Endothelial cell of umbilical vein (primary cell): ENCODE measurements around the gene UBE3B. TPM values are rescaled to one million over a fixed set of nuclear protein-coding genes. Genes with fewer than 3 reads are reported as not detected.

Experiments used
- BruUV-seq: library from RNA; stranded (reverse); fragments of 400-500 nt; replicated peaks from 2 replicates; lab custom pipeline; 2021; lab: Mats Ljungman, UMichigan
- CTCF ChIA-PET: fragments of 300-600, 350-600 bp; sonication (Branson Sonifier 250); formaldehyde crosslinking; loops from one replicate; lab custom pipeline; 2021; ENCODE audit warnings: antibody characterized with exemption, inconsistent platforms; lab: Charles Lee
- POLR2A ChIA-PET: fragments of 300-600, 350-600 bp; sonication (Branson Sonifier 250); formaldehyde crosslinking; loops from one replicate; lab custom pipeline; 2021; ENCODE audit warnings: antibody characterized with exemption, inconsistent platforms; lab: Charles Lee
- DNase-seq: peaks from one replicate; pipeline ENCODE4 v3.0.0-alpha.2; 2011; ENCODE audit warnings: low read depth, low spot score
- FAIRE-seq: peaks from 2 replicates; lab custom pipeline; 2011; peaks lifted over from hg19 to GRCh38; lab: Jason Lieb, UNC
- H2AFZ ChIP-seq: 2 replicates; pipeline ENCODE4 v1.6.0; 2012; ENCODE audit warnings: low read depth, low read length, control low read depth, inconsistent platforms
- H3K27ac ChIP-seq: 2 replicates; pipeline ENCODE4 v1.5.1; 2011; ENCODE audit warnings: low read depth, mild to moderate bottlenecking, control low read depth, low read length, moderate library complexity; ENCODE audit not compliant: insufficient read depth
- H3K27me3 ChIP-seq, 2 experiments: 2 replicates each; pipeline versions ENCODE4 v1.6.0 to v1.6.1; 2011; ENCODE audit warnings: low read length in 2 of 2, mixed read lengths in 1 of 2; ENCODE audit not compliant: control insufficient read depth in 2 of 2, insufficient read depth in 2 of 2
- H3K36me3 ChIP-seq, 2 experiments: 2 replicates in 1 of 2; 3 replicates in 1 of 2; pipeline ENCODE4 v1.5.1; 2011; ENCODE audit warnings: low read length in 2 of 2, mild to moderate bottlenecking in 1 of 2, moderate library complexity in 1 of 2; ENCODE audit not compliant: control insufficient read depth in 2 of 2, insufficient read depth in 2 of 2; ENCODE audit errors: extremely low read depth in 1 of 2
- H3K4me1 ChIP-seq: 3 replicates; pipeline ENCODE4 v1.5.1; 2011; ENCODE audit warnings: mild to moderate bottlenecking, low read length; ENCODE audit not compliant: control insufficient read depth, insufficient read depth; ENCODE audit errors: extremely low read depth
- H3K4me2 ChIP-seq: 2 replicates; pipeline ENCODE4 v1.6.1; 2011; ENCODE audit warnings: low read length, control low read depth, mixed read lengths; ENCODE audit not compliant: insufficient read depth
- H3K4me3 ChIP-seq, 3 experiments: fragments of 200-600 bp in 1 of 3; sonication (generic), shearing (Covaris generic) in 1 of 3; replicated peaks in 1 of 3; 2 replicates each; pipeline ENCODE4 v1.5.1; 2011 to 2016; ENCODE audit warnings: control low read depth in 3 of 3, low read length in 3 of 3, mild to moderate bottlenecking in 2 of 3, inconsistent platforms in 1 of 3, low read depth in 1 of 3, moderate library complexity in 1 of 3; ENCODE audit not compliant: insufficient read depth in 1 of 3
- H3K79me2 ChIP-seq: 2 replicates; pipeline ENCODE4 v1.6.0; 2012; ENCODE audit warnings: low read length, inconsistent platforms; ENCODE audit not compliant: control insufficient read depth, insufficient read depth
- H3K9ac ChIP-seq: replicated peaks from 2 replicates; pipeline ENCODE3; 2011; ENCODE audit warnings: low read length, control low read depth; ENCODE audit not compliant: insufficient read depth; ENCODE audit errors: extremely low read depth
- H3K9me1 ChIP-seq: replicated peaks from 3 replicates; pipeline ENCODE4 v1.6.0; 2011; ENCODE audit warnings: mild to moderate bottlenecking, low read length; ENCODE audit not compliant: control insufficient read depth, insufficient read depth; ENCODE audit errors: extremely low read depth
- H3K9me3 ChIP-seq: replicated peaks from 2 replicates; pipeline ENCODE4 v1.5.1; 2012; ENCODE audit warnings: low read length, inconsistent platforms; ENCODE audit not compliant: control insufficient read depth, insufficient read depth
- H4K20me1 ChIP-seq: replicated peaks from 2 replicates; pipeline ENCODE3; 2011; ENCODE audit warnings: mild to moderate bottlenecking, low read length; ENCODE audit not compliant: control insufficient read depth, insufficient read depth; ENCODE audit errors: extremely low read depth
- EZH2 ChIP-seq: IDR thresholded peaks from 2 replicates; pipeline ENCODE4 v1.6.1; 2012; ENCODE audit warnings: borderline replicate concordance, low read depth, mild to moderate bottlenecking, moderate library complexity, low read length, inconsistent platforms; ENCODE audit not compliant: severe bottlenecking
- FOS ChIP-seq: IDR thresholded peaks from 2 replicates; pipeline ENCODE4 v1.6.1; 2011; ENCODE audit warnings: mild to moderate bottlenecking, low read length, moderate library complexity, borderline replicate concordance; ENCODE audit not compliant: insufficient read depth
- GATA2 ChIP-seq: IDR thresholded peaks from 2 replicates; pipeline ENCODE4 v1.7.0; 2011; ENCODE audit warnings: low read depth, mild to moderate bottlenecking, moderate library complexity, mixed read lengths, low read length; ENCODE audit not compliant: insufficient read length, insufficient read depth
- JUN ChIP-seq: IDR thresholded peaks from 2 replicates; pipeline ENCODE4 v1.6.1; 2011; ENCODE audit warnings: borderline replicate concordance, low read depth; ENCODE audit not compliant: insufficient read length, insufficient read depth
- MYC ChIP-seq: IDR thresholded peaks from one replicate; pipeline ENCODE4 v1.6.1; 2011; ENCODE audit warnings: mild to moderate bottlenecking, low read depth, low read length
- POLR2A ChIP-seq: IDR thresholded peaks from 2 replicates; pipeline ENCODE4 v1.6.1; 2012; ENCODE audit warnings: low read depth, mild to moderate bottlenecking, control low read depth, low read length
- POLR2AphosphoS5 ChIP-seq: IDR thresholded peaks from 2 replicates; pipeline ENCODE4 v1.6.1; 2012; ENCODE audit warnings: low read depth, mild to moderate bottlenecking, control low read depth, low read length, moderate library complexity; ENCODE audit not compliant: insufficient read depth
- dilution Hi-C: fragments of 300-500 bp; cut with MboI; formaldehyde crosslinking; loops from one replicate; pipeline ENCODE4 v1.15.0; 2019; ENCODE audit warnings: low sequenced_read_pairs; ENCODE audit not compliant: extremely low pct_ligation_motif_present
- intact Hi-C: fragments of 100-400 bp; cut with micrococcal nuclease; formaldehyde crosslinking; loops from one replicate; pipeline ENCODE4 v1.10.0; 2022
- polyA plus RNA-seq, 4 experiments: library from polyadenylated mRNA; depleted of rRNA in 3 of 4; stranded (reverse) in 3 of 4; unstranded in 1 of 4; fragments of >200 nt; gene quantifications; 2 replicates each; pipeline versions ENCODE4 v1.2.1 to v1.2.3, GENCODE V29; 2011 to 2012; ENCODE audit warnings: missing spikeins in 1 of 4
- total RNA-seq: library from RNA; stranded (reverse); gene quantifications from 2 replicates; pipeline ENCODE4 v1.2.3, GENCODE V29; 2021
- TF ChIP-seq, protein P1 (sequence below): IDR thresholded peaks from 2 replicates; pipeline ENCODE4 v1.6.1; 2011; ENCODE audit not compliant: insufficient read depth, insufficient read length
- TF ChIP-seq, protein P2 (sequence below), 2 donors: IDR thresholded peaks; 1 replicate in 1 of 2; 2 replicates in 1 of 2; pipeline ENCODE4 v1.5.1; 2011; ENCODE audit warnings: low read length in 2 of 2, mild to moderate bottlenecking in 2 of 2, moderate library complexity in 2 of 2, control low read depth in 1 of 2, inconsistent platforms in 1 of 2, low read depth in 1 of 2; ENCODE audit not compliant: insufficient read depth in 1 of 2; ENCODE audit errors: extremely low read depth in 1 of 2

UBE3B gene
- total and polyA plus RNA-seq, 2 donors (not counting 3 experiments of a cell fraction or from before 2014, with no cell fraction given), result 24.9 to 40.8 TPM

DNA sequence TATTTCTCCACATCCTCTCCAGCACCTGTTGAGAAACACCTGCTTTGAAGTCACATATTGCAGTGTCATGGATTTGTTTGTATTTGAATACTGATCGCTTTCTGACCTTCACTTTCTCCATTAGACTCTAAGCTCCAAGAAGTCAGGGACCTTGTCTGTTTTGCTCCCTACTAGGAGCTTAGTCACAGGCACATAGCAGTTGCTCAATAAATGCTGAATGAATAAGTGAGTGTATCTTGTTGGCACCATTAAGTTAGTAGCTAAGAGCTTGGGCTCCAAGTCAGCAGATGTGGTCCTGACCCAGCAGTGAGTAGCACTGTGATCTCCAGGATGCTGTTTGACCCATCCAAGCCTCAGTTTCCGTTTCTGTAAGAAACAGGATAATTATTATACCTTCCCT lies 106.3 kb downstream of the UBE3B start:
- POLR2A ChIA-PET, result no interaction called here

More for the DNA sequence above, 106.3 kb downstream of the UBE3B start:
- CTCF ChIA-PET, result interaction anchor here (1.5 kb wide), 1 partner anchor 65 kb away, joined by 3 read pairs; no protein-coding TSS in a partner anchor
- Histone ChIP-seq H4K20me1 (no peaks in the 10 kb centered on the region), H3K9me3 (no peaks in the 10 kb centered on the region), H3K9ac (no peak overlapping the region), H3K4me3 (no peak overlapping the region), H3K79me2 (no peaks in the 10 kb centered on the region), H3K9me1 (no peaks in the 10 kb centered on the region), H3K27ac (no peak overlapping the region), H3K4me1 (no peaks in the 10 kb centered on the region), H3K36me3 (peaks cover 4 to 28% of the 10 kb centered on the region in 2 experiments), H2AFZ (no peak overlapping the region), H3K27me3 (no peaks in the 10 kb centered on the region), H3K4me2 (no peak overlapping the region)
- intact Hi-C loops, result no loop called here
- dilution Hi-C loops, result no loop called here
- DNase-seq, result no peak
- no TSS peak for BruUV-seq
- TF ChIP-seq POLR2AphosphoS5, result no peak
- TF ChIP-seq, protein P1, sequence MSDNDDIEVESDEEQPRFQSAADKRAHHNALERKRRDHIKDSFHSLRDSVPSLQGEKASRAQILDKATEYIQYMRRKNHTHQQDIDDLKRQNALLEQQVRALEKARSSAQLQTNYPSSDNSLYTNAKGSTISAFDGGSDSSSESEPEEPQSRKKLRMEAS, result no peak
- no peak for TF ChIP-seq JUN
- TF ChIP-seq FOS, result no peak
- TF ChIP-seq, protein P2, sequence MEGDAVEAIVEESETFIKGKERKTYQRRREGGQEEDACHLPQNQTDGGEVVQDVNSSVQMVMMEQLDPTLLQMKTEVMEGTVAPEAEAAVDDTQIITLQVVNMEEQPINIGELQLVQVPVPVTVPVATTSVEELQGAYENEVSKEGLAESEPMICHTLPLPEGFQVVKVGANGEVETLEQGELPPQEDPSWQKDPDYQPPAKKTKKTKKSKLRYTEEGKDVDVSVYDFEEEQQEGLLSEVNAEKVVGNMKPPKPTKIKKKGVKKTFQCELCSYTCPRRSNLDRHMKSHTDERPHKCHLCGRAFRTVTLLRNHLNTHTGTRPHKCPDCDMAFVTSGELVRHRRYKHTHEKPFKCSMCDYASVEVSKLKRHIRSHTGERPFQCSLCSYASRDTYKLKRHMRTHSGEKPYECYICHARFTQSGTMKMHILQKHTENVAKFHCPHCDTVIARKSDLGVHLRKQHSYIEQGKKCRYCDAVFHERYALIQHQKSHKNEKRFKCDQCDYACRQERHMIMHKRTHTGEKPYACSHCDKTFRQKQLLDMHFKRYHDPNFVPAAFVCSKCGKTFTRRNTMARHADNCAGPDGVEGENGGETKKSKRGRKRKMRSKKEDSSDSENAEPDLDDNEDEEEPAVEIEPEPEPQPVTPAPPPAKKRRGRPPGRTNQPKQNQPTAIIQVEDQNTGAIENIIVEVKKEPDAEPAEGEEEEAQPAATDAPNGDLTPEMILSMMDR (IDR thresholded peaks at IDR 0.05; ENCODE audit: extremely low read depth in 1 of 2, insufficient read depth in 1 of 2, low read depth in 1 of 2, low read length in 2 of 2), result no peak
- TF ChIP-seq EZH2, result no peak
- TF ChIP-seq POLR2A, result no peak
- no peak for TF ChIP-seq GATA2
- no peak for TF ChIP-seq MYC
- peak; percentile 82 for FAIRE-seq

Other genes with a start within 250 kb of the UBE3B start
- gene FOXN4, start 168.3 kb upstream of the UBE3B start, total RNA-seq, result not detected in 2 replicates
- gene FOXN4, start 168.3 kb upstream of the UBE3B start, polyA plus RNA-seq, result not detected in 2 replicates
- not detected in 2 replicates for gene MYO1H, start 129.7 kb upstream of the UBE3B start, total RNA-seq
- not detected in 2 replicates for gene MYO1H, start 129.7 kb upstream of the UBE3B start, polyA plus RNA-seq
- 92.8 and 101 TPM in 2 replicates for gene KCTD10, start 334 bp upstream of the UBE3B start, total RNA-seq
- gene KCTD10, start 334 bp upstream of the UBE3B start, polyA plus RNA-seq, result 105 and 112 TPM in 2 replicates
- 45.9 and 46.0 TPM in 2 replicates for gene MMAB, start 95.9 kb downstream of the UBE3B start, total RNA-seq
- 37.5 and 39.1 TPM in 2 replicates for gene MMAB, start 95.9 kb downstream of the UBE3B start, polyA plus RNA-seq
- 40.3 and 42.6 TPM in 2 replicates for gene MVK, start 96.2 kb downstream of the UBE3B start, total RNA-seq
- gene MVK, start 96.2 kb downstream of the UBE3B start, polyA plus RNA-seq, result 32.6 and 39.3 TPM in 2 replicates
- gene FAM222A, start 236.2 kb downstream of the UBE3B start, total RNA-seq, result 0.69 and 1.7 TPM in 2 replicates
- 0.62 and 0.76 TPM in 2 replicates for gene FAM222A, start 236.2 kb downstream of the UBE3B start, polyA plus RNA-seq